ENCODE results near the gene MAP2K2.
A peak's percentile ranks its signal among the peaks of the same experiment; 100 is the strongest.

The MAP2K2 gene

DNA sequence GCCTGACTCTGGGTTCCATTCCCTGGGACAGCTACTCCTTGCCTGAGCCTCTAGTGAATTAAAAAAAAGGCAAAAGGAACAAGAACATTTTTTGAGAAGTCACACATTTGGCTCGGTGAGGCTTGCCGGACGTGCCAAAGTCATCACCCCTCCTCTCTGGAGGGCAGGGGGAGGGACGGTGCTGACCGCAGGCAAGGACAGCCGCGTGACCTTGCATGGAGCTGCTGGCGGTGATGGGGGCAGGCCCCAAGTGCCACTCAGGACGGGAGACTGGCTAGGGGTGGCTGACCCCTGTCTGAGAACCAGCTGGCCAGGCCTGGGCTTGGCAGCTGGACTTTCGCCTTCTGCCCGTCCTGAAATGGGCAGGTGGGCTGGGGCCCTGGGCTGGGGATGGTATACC, 26.4 kb downstream of the MAP2K2 start:
- DNase-seq: no peak

GRCh38 chr19:4096049-4096892, 27.7 kb downstream of the MAP2K2 start:
- DNase-seq: no peak

DNA sequence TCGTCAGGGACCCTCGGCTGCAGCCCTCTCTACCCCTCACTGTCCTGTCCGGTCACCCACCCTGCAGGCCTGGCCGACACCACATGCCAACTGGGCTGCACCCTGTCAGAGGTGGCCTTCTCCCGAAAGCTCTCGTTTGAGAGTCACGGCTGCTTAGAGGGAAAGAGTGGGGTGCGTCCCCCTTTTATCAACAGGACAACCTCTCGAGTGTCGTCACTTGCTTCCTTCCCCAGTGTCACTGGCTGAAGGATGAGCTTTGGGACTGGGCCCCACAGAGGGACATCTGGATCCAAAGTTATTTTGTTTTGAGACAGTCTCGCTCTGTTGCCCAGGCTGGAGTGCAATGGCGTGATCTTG, 28.5 kb downstream of the MAP2K2 start:
- no peak for DNase-seq

DNA sequence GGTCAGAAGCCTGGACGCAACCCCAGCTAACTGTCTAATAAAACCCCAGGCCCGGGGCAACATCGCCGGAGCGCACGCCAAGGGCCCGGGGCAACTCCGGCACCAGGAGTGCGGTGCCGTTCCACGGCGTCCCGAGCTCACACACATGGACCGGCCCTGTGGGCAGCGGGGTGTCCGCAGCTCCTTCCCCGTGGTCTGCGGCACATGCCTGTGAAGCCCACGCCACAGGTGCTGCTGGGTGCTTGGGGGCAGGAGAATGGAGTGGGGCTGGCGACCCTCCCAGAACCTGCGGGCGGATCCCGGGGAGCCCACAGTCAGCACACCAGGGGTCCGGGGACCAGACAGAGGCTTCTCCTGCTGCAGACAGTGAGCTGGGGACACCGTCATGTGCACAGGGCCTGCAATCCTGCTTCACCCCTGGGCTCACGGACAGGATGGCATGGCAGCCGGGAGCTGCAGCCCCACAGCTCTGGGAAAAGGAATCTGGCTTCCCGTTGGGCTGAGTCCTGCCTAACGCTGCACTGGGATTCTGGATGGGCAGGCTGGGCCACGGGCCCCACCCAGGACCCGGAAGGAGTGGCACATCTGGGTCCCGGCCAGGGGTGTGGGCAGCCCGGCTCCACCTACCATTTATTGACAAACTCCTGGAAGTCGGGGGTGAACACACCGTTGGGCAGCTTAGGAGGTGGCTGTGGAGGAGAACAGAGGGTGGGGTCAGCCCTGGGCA, 29.0 kb downstream of the MAP2K2 start:
- no peak for DNase-seq

DNA sequence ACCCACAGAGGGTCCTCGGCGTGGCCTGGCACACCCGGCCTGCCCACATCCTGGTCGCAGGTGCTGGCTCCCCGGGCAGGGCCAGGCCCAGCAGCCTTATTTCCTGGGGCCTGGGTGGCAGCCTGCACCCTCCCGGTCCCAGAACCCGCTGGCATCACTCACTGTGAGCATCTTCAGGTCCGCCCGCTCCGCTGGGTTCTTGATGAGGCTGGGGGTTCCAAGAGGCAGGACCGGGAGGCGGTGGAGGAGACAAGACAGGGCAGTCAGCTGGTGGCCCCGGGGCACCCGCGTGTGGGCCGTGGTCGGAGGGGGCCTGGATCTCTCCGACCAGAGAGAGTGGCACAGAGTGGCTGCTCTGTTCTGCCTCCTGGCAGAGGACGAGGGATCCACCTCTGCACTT, 29.6 kb downstream of the MAP2K2 start:
- DNase-seq: no peak

- no peak for DNase-seq
Observed at GRCh38 chr19:4093643-4094175, 30.2 kb downstream of the MAP2K2 start.

DNA sequence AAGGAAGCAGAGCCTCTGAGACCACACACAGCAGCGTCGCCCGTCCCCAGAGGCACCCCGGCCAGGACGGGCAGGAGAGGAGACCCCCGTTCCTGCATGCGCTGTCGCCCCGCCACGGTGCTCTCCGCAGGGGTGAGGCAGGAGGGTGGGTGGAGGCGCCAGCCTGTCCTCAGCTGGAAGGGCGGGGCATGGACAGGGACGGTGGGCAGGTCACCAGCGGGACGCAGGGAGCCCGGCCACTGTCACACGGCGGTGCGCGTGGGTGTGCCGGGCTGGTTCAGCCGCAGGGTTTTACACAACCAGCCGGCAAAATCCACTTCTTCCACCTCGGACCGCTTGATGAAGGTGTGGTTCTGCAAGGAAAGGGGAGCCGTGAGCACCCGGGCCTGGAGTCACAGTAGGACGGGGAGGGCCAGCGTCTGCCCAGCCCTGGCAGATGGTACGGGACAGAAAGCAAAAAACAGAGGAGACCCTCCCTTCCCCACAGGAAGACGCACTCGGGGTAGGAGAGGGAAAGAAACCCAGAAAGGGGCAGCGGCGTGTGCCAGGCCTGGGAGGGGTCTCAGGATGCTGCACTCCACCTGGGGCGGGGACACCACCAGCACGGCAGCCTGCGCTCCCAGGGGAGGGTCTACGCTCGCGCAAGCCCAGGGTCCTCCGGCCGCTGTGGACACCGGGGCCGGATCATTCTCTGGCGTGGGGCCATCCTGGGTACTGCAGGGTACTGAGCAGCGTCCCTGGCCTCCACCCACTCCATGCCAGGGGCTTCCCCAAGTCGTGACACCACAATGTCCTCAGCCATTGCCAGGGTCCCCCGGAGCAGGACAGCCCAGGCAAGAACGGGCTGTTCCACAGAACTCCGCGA, 33.3 kb downstream of the MAP2K2 start:
- DNase-seq: no peak

GRCh38 chr19:4089946-4090345, 34.0 kb downstream of the MAP2K2 start:
- DNase-seq: no peak

- peak; percentile 57 for DNase-seq
Observed at GRCh38 chr19:4089400-4089908, 34.5 kb downstream of the MAP2K2 start.

GRCh38 chr19:4088975-4089374, 34.9 kb downstream of the MAP2K2 start:
- DNase-seq: peak; percentile 61

GRCh38 chr19:4087787-4088679, 35.9 kb downstream of the MAP2K2 start:
- DNase-seq: no peak

- no peak for DNase-seq
Observed at GRCh38 chr19:4086411-4086867, 37.5 kb downstream of the MAP2K2 start.

- no peak for DNase-seq
Observed at GRCh38 chr19:4084547-4084877, 39.4 kb downstream of the MAP2K2 start.

DNA sequence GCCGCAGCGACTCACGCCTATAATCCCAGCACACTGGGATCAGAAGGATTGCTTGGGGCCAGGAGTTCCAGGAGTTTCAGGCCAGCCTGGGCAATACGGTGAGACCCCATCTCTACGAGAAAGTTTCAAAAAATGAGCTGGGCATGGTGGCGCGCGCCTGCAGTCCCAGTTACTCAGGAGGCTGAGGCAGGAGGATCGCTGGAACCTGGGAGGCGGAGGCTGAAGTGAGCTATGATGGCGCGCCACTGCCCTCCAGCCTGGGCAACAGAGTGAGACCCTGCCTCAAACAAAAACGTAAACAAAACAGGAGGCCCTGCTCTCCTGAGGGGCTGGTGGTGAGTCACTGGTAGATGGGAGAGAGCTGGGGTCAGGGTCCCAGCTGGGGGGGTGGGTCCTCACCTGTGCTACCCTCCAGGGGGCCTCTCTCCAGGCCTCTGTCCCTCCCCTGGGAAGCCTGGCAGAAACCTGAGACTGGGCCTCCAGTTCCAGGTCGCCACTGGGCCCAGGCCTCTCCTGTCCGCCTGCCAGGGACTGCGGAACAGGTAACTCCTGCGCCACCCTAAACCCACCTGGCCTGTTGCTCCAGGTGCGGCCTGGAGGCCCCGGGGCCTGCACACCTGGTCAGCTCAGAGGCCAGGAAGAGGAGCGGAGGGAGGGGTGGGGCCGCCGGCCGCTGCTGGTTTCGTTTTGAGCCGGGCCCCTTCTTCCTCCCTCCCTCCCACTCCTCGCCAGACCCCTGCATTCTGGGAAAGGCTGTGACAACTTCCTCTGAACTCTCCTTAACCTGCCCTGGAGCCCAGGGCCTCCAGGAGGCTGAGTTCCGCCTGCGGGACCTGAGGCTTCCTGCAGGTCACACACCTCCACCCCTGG, 40.0 kb downstream of the MAP2K2 start:
- DNase-seq: peak; percentile 53

GRCh38 chr19:4082172-4082571, 41.8 kb downstream of the MAP2K2 start:
- no peak for DNase-seq

GRCh38 chr19:4081441-4082129, 42.3 kb downstream of the MAP2K2 start:
- no peak for DNase-seq

- DNase-seq: no peak
Observed at GRCh38 chr19:4080473-4080872, 43.4 kb downstream of the MAP2K2 start.

- peak; percentile 61 for DNase-seq
Observed at GRCh38 chr19:4077800-4078684, 45.9 kb downstream of the MAP2K2 start.

- no peak for DNase-seq
Observed at GRCh38 chr19:4077007-4077374, 46.9 kb downstream of the MAP2K2 start.

Data from CD4-positive, alpha-beta T cell treated with Interleukin-6 for 4 hours (primary cell).